Measurements from ENCODE around the gene CD47.

The CD47 gene

DNA sequence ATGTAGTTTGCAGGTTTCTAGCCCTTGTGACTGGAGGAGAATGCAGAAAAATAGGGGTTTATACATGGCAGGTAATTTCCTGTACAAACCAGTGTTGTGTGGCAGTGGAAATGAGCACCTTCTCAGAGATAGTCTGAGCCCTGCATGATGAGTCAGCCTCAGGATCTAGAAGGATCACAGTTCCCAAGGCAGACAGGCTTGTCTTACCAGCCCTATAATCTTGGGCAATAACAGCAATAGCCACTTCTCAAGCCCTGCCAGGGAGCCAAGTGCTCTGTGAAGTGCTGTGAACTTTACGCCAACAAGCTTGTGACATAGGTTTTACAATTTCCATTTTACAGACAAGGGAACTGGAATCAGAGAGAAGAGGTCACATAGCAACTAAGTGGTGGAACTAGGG, 89.4 kb downstream of the CD47 start:
- Histone ChIP-seq H3K4me3 (ENCODE audit: low read depth in 1 of 2, low read length in 2 of 2) (no peak overlapping the region), H3K4me1 (ENCODE audit: insufficient read depth, low read length) (no peaks in the 10 kb centered on the region), H3K36me3 (ENCODE audit: insufficient read depth, low read length) (no peaks in the 10 kb centered on the region), H3K9ac (ENCODE audit: low read depth, low read length) (no peak overlapping the region), H2AFZ (ENCODE audit: low read depth, low read length) (no peak overlapping the region), H3K79me2 (ENCODE audit: insufficient read depth, low read length) (no peaks in the 10 kb centered on the region), H3K4me2 (ENCODE audit: insufficient read depth, low read length) (no peak overlapping the region), H3K27me3 (ENCODE audit: insufficient read depth, low read length, poor library complexity) (no peaks in the 10 kb centered on the region), H3K9me3 (ENCODE audit: insufficient read depth, low read length, severe bottlenecking) (no peaks in the 10 kb centered on the region), H4K20me1 (ENCODE audit: insufficient read depth, low read length) (no peaks in the 10 kb centered on the region), H3K27ac (ENCODE audit: low read length) (no peak overlapping the region)
- TF ChIP-seq EZH2 (IDR thresholded peaks at IDR 0.05; ENCODE audit: borderline replicate concordance, low read depth, low read length, severe bottlenecking) = no peak
- no peak for TF ChIP-seq CTCF (IDR thresholded peaks at IDR 0.05; ENCODE audit: borderline replicate concordance, extremely low read depth, low read length, poor library complexity, severe bottlenecking)
- no peak for ATAC-seq (ENCODE audit: insufficient read depth, low read depth)
- DNase-seq = no peak

GRCh38 chr3:107999215-107999775, 91.5 kb downstream of the CD47 start:
- no peaks in the 10 kb centered on the region for H3K27me3 ChIP-seq (ENCODE audit: insufficient read depth, low read length, poor library complexity)
- H3K4me1 ChIP-seq (ENCODE audit: insufficient read depth, low read length) = no peaks in the 10 kb centered on the region
- no peak for TF ChIP-seq CTCF (IDR thresholded peaks at IDR 0.05; ENCODE audit: borderline replicate concordance, extremely low read depth, low read length, poor library complexity, severe bottlenecking)
- no peak for TF ChIP-seq EZH2 (IDR thresholded peaks at IDR 0.05; ENCODE audit: borderline replicate concordance, low read depth, low read length, severe bottlenecking)
- H3K4me2 ChIP-seq (ENCODE audit: insufficient read depth, low read length) = no peak overlapping the region
- no peak overlapping the region for H3K9ac ChIP-seq (ENCODE audit: low read depth, low read length)
- no peak overlapping the region for H3K27ac ChIP-seq (ENCODE audit: low read length)
- no peaks in the 10 kb centered on the region for H3K36me3 ChIP-seq (ENCODE audit: insufficient read depth, low read length)
- H3K9me3 ChIP-seq (ENCODE audit: insufficient read depth, low read length, severe bottlenecking) = no peaks in the 10 kb centered on the region
- H2AFZ ChIP-seq (ENCODE audit: low read depth, low read length) = no peak overlapping the region
- DNase-seq = no peak
- no peak for ATAC-seq (ENCODE audit: insufficient read depth, low read depth)
- H3K4me3 ChIP-seq (ENCODE audit: low read depth in 1 of 2, low read length in 2 of 2) = no peak overlapping the region
- no peaks in the 10 kb centered on the region for H3K79me2 ChIP-seq (ENCODE audit: insufficient read depth, low read length)
- H4K20me1 ChIP-seq (ENCODE audit: insufficient read depth, low read length) = no peaks in the 10 kb centered on the region

DNA sequence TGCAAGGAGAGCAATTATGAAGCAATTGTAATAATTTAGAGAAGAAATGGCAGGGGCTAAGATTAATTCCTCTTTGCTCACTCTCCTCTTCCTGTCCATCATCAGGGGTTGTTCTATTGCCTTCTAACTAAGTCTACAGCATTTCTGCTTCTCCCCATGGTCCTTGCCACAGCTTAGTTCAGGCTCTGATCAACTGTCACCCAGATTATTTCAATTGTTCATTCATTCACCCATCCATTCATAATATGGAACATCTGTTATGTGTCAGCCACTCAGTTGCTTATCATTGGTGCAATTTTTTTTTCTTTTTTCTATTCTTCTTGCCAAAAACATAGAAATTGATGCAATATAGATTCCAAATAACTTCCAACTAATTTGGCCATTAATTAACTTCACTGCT, 93.2 kb downstream of the CD47 start:
- ATAC-seq (ENCODE audit: insufficient read depth, low read depth) = no peak
- H3K36me3 ChIP-seq (ENCODE audit: insufficient read depth, low read length) = no peaks in the 10 kb centered on the region
- TF ChIP-seq CTCF (IDR thresholded peaks at IDR 0.05; ENCODE audit: borderline replicate concordance, extremely low read depth, low read length, poor library complexity, severe bottlenecking) = no peak
- no peak for TF ChIP-seq EZH2 (IDR thresholded peaks at IDR 0.05; ENCODE audit: borderline replicate concordance, low read depth, low read length, severe bottlenecking)

GRCh38 chr3:107995823-107996222, 95.0 kb downstream of the CD47 start:
- ATAC-seq (ENCODE audit: insufficient read depth, low read depth) (no peak), DNase-seq (no peak)
- Histone ChIP-seq H3K27ac (ENCODE audit: low read length) (no peak overlapping the region), H2AFZ (ENCODE audit: low read depth, low read length) (no peak overlapping the region), H3K4me2 (ENCODE audit: insufficient read depth, low read length) (no peak overlapping the region), H3K36me3 (ENCODE audit: insufficient read depth, low read length) (no peaks in the 10 kb centered on the region), H3K4me1 (ENCODE audit: insufficient read depth, low read length) (no peaks in the 10 kb centered on the region), H3K9me3 (ENCODE audit: insufficient read depth, low read length, severe bottlenecking) (no peaks in the 10 kb centered on the region), H4K20me1 (ENCODE audit: insufficient read depth, low read length) (no peaks in the 10 kb centered on the region), H3K27me3 (ENCODE audit: insufficient read depth, low read length, poor library complexity) (no peaks in the 10 kb centered on the region), H3K9ac (ENCODE audit: low read depth, low read length) (no peak overlapping the region), H3K79me2 (ENCODE audit: insufficient read depth, low read length) (no peaks in the 10 kb centered on the region), H3K4me3 (ENCODE audit: low read depth in 1 of 2, low read length in 2 of 2) (no peak overlapping the region)
- TF ChIP-seq CTCF (IDR thresholded peaks at IDR 0.05; ENCODE audit: borderline replicate concordance, extremely low read depth, low read length, poor library complexity, severe bottlenecking) = no peak
- no peak for TF ChIP-seq EZH2 (IDR thresholded peaks at IDR 0.05; ENCODE audit: borderline replicate concordance, low read depth, low read length, severe bottlenecking)

More for the DNA sequence above, 93.2 kb downstream of the CD47 start:
- Histone ChIP-seq H3K9me3 (ENCODE audit: insufficient read depth, low read length, severe bottlenecking) (no peaks in the 10 kb centered on the region), H3K4me2 (ENCODE audit: insufficient read depth, low read length) (no peak overlapping the region), H3K4me3 (ENCODE audit: low read depth in 1 of 2, low read length in 2 of 2) (no peak overlapping the region), H3K27me3 (ENCODE audit: insufficient read depth, low read length, poor library complexity) (no peaks in the 10 kb centered on the region), H3K4me1 (ENCODE audit: insufficient read depth, low read length) (no peaks in the 10 kb centered on the region), H3K27ac (ENCODE audit: low read length) (no peak overlapping the region), H3K79me2 (ENCODE audit: insufficient read depth, low read length) (no peaks in the 10 kb centered on the region), H4K20me1 (ENCODE audit: insufficient read depth, low read length) (no peaks in the 10 kb centered on the region), H3K9ac (ENCODE audit: low read depth, low read length) (no peak overlapping the region), H2AFZ (ENCODE audit: low read depth, low read length) (no peak overlapping the region)
- DNase-seq = no peak

Measured in DND-41 (cell line).